ENCODE data around the gene TMEM151B.

TMEM151B gene

DNA sequence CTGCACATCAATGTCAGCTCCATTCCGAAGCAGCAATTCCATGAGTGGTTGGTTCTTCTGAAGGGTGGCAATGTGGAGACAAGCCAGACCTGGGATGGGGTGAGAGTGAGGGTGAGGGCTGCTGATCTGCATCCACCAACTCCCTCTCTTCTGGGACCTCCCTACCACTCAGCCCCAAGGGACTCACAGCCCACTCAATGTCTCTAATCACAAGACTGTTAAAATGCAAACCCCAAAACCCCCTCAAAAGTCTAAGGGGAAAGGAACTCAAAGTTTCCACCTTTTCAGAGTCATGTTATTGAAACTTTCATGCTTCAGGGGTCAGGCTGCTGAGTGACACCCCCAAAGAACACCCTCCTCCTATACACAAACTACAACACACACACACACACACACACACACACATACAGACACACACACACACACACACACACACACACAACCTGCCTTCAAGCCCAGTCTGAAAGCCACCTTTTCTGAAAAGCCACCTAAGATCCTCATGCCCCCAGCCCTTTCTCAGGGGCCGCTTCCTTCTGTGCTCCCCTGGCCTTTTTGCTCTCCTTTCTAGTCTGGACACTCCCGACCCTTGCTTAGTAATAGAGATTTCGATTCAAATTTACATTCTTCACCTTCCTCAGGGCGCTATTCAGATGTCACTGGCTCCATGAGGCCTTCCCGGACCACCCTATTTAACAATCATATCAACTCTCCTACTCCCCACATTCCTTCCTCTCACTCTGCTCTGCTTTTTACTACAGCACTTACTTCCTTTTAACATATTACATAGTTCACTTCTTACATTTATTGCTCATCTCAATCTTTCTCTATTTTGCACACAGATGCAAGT, 9.6 kb upstream of the TMEM151B start:
- TF ChIP-seq POLR2A (IDR thresholded peaks at IDR 0.05; ENCODE audit: low read length) = no peak
- no peak for TF ChIP-seq GATA1 (IDR thresholded peaks at IDR 0.05; ENCODE audit: low read depth, low read length)
- no peak for DNase-seq

DNA sequence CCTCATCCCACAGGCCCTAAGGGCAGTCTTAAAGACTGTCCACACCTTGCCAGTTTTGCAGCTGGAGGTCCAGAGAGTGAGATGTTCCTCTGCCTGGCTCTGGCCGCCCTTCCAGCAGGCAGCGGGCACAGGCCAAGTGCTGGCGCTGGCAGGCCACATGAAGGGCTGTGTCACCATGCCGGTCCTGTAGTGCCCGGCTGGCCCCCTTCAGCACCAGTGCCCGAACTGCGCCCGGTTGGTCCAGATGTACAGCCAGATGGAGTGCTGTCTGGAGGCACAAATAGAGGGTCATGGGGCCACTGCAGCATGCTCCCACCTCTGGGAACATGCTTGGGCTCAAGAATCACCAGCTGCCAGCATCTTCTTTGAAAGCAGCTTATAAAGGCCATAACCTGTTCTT, 8.7 kb upstream of the TMEM151B start:
- DNase-seq = no peak
- no peak for TF ChIP-seq POLR2A (IDR thresholded peaks at IDR 0.05; ENCODE audit: low read length)
- TF ChIP-seq GATA1 (IDR thresholded peaks at IDR 0.05; ENCODE audit: low read depth, low read length) = no peak

DNA sequence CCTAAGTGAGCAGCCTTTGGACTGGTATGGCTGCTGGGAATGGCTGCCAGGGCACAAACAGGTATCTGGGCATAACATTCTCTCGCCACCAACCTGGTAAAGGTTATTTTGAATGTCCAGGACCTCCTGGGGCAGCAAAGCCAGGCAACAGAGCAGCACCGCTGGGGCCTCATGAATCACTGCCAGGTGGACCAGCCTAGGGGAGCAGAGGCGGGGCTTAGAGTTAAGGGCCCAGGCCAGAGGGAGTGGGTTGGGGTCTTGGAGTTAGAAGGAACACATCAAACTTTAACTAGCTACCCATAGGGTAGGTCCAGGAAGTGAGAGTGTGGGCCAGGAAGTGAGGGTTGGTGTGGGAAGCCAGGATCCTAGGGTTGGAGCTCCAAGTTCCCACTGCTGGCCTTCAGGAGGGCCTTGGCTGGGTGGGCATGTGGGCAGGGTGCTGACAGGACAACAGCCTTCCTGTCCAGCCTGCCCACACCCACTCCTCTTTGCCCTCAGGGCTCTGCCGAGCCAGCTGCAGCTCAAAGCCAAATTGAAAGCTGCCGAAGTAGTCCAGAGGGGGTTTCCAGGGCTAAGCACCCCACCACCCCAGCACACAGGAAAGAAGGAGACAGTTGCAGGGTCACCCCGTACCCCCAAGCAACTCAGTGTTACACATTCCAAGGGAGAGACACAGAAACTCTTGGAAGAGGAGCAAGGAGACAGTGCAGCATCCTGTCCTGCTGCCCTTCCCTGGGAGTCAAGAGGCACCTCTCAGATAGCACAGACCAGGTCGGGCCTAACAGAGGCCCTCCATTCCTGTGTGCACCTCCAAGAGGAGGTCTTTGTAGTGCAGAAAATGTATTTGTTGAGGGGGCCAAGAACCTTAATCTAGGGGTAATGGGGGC, 7.5 kb upstream of the TMEM151B start:
- DNase-seq = no peak
- TF ChIP-seq POLR2A (IDR thresholded peaks at IDR 0.05; ENCODE audit: low read length) (no peak), GATA1 (IDR thresholded peaks at IDR 0.05; ENCODE audit: low read depth, low read length) (no peak)

DNA sequence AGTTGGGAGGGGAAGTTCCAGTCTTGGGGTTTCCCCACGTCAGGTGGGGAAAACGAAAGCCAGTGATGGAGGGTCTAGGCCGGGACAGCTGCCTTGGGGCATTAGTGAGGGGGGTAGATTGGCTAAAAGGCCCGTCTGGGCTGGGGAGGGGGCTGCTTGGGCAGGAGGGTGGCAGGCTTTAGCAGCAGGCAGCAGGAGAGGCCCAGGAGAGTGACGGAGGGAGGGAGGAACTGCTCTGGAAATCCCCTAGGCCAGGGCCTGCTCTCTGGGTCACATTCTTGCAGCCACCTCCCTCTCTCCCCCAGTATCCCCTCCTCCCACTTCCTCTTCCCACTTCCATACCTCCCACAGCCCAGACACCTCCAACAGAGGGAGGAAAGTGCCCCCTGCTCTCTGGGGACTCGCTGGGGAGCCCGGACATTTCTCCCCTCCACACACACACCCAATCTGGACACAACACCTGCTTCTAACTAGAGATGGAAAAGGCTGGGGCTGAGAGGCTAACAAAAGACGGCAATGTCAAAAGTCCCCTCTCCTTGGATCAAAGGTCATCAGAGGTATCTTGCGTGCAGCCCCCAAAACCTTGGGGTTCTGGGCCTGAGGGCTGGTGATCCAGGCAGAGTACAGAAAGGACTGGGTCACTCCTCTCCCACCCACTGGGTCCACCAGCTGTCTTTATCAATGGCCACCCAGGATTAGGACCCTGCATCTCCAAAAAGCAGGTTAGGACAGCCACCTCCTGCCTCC, 6.7 kb upstream of the TMEM151B start:
- DNase-seq = no peak

DNA sequence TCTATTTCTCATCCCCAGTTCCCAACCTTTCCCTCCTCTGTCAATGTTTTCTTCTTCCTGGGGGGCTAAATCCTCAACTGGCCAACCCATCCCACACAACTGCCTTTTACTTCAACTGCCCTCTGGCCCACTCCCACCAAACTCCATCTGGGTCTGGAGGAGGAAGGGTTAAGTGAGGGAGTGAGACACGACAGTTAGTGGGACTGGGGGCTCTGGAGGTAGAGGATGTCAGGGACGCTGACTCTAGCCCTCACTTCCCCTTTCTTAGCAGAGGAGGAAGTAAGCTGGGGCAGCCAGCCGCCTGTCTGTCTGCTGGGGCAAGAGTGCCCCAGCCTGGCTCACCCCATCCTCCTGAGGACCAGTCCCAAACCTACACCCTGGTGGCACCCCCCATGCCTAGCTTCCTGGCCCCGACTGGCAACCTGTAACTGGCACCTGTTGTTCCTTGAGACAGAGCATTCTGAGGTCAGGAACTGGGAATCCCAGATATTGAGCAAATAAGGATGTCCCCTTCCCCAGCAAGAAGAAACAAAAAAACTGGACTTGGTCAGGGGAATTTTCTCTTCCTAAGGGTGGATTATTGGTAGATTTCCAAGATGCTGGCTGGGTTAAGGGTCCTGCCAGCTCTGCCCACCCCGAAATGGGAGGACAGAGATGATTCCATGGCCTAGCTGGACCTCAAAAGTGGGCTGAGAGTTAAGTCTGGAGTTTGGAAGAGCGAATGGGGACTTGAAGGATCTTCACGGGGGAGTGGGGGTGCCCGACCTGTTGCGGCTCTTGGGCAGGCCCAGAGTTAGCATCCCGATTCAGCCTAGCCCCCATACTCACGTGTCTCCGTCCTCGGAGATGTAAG, 5.9 kb upstream of the TMEM151B start:
- TF ChIP-seq POLR2A (IDR thresholded peaks at IDR 0.05; ENCODE audit: low read length) (no peak), GATA1 (IDR thresholded peaks at IDR 0.05; ENCODE audit: low read depth, low read length) (no peak)
- no peak for DNase-seq

More for the DNA sequence above, 6.7 kb upstream of the TMEM151B start:
- TF ChIP-seq GATA1 (IDR thresholded peaks at IDR 0.05; ENCODE audit: low read depth, low read length) (no peak), POLR2A (IDR thresholded peaks at IDR 0.05; ENCODE audit: low read length) (no peak)

DNA sequence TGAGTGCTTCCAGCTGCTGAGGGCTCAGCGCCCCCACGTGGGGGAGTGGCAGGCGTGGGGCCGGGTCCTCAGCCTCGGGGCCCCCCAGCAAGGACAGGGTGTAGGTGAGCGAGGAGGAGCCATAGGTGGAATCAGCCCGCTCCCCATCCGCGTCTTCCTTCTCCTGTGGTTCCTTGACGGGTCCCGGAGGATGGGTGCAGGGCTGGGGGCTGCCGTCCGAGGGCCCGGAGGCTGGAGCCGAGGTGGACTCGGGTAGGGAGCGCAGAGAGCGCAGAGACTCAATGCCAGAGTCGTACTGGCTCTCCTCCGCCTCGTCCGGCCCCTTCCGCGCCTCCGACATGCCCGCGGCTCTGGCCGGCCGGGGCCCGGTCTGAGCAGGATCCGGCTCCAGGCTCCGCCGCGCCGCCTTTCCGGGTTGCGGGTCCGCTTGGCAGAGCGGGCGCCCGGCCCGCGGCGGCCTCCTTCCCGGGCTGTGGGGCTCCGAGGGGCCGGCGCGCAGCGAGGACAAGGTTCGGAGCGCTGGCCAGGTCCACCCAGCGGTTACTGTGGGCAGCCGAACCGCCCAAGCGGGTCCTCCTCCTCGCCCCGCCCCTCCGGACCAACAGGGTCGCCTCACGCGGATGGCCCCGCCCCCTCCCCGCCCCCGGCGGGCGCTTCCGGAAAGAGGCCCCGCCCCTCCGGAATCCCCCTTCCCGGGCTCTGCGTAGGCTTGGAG, 5.1 kb upstream of the TMEM151B start, which contains the start of gene NFKBIE:
Gene NFKBIE, minus strand, starts transcription at position 545 of the 715 bp plus-strand sequence. Its CDS starts 205 bp downstream, at position 340.
- DNase-seq = peak; percentile 84 to 90
- TF ChIP-seq GATA1 (IDR thresholded peaks at IDR 0.05; ENCODE audit: low read depth, low read length) = no peak
- TF ChIP-seq POLR2A (IDR thresholded peaks at IDR 0.05; ENCODE audit: low read length) = peak; percentile 37

DNA sequence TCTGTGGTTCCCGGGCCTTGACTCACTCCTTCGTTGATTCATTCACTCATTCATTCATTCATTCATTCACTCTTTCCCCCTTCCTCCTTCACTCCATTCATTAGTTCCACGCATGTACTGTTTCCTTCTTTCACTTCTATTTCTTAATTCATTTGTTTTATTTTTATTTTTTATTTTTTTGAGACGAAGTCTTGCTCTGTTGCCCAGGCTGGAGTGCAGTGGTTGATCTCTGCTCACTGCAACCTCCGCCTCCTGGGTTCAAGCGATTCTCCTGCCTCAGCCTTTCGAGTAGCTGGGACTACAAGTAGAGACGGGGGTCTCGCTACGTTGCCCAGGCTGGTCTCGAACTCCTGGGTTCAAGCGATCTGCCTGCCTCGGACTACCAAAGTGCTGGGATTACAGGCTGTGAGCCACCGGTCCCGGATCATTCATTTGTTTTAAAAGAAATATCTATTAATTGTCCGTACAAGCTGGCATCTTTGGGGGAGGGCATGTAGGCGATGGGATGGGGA, 4.5 kb upstream of the TMEM151B start:
- DNase-seq = no peak

DNA sequence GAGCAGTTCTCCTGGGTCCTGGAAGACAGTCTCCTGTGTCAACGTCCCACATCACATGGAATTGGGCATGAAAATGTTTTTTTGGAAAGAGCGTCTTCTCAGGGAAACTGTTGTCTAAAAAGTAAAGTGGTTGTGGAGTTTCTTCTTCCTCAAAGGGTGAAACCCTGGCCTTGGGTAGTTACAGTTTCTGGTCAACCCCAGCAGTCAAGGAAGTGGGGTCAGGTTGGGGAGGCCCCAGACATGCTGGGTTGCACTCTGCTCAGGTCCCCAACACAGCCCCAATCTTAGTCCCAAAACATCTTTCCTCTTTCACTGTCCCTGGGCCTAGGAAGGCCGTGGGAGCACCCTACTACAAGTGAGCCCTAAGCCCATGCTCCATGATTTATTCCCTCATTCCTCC, 3.9 kb upstream of the TMEM151B start:
- no peak for DNase-seq
- TF ChIP-seq GATA1 (IDR thresholded peaks at IDR 0.05; ENCODE audit: low read depth, low read length) = no peak
- no peak for TF ChIP-seq POLR2A (IDR thresholded peaks at IDR 0.05; ENCODE audit: low read length)

More for the DNA sequence above, 4.5 kb upstream of the TMEM151B start:
- no peak for TF ChIP-seq POLR2A (IDR thresholded peaks at IDR 0.05; ENCODE audit: low read length)
- TF ChIP-seq GATA1 (IDR thresholded peaks at IDR 0.05; ENCODE audit: low read depth, low read length) = no peak

DNA sequence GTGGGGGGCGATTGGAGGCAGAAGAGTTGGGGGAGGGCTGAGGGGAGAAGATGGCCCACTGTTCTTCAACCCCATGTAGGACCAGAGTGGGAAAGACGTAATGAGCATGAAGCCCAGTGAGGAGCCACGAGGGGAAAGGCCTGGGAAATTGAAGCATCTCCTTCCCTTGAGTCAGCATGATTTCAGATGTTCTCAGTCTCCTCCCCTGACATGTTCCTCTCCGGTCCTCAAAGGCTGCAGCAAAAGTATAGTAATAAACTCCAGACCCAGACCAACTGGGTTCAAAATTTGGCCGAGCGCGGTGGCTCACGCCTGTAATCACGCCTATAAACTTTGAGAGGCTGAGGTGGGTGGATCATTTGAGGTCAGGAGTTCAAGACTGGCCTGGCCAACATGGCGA, 3.0 kb upstream of the TMEM151B start:
- TF ChIP-seq POLR2A (IDR thresholded peaks at IDR 0.05; ENCODE audit: low read length) = no peak
- TF ChIP-seq GATA1 (IDR thresholded peaks at IDR 0.05; ENCODE audit: low read depth, low read length) = no peak
- DNase-seq = no peak

DNA sequence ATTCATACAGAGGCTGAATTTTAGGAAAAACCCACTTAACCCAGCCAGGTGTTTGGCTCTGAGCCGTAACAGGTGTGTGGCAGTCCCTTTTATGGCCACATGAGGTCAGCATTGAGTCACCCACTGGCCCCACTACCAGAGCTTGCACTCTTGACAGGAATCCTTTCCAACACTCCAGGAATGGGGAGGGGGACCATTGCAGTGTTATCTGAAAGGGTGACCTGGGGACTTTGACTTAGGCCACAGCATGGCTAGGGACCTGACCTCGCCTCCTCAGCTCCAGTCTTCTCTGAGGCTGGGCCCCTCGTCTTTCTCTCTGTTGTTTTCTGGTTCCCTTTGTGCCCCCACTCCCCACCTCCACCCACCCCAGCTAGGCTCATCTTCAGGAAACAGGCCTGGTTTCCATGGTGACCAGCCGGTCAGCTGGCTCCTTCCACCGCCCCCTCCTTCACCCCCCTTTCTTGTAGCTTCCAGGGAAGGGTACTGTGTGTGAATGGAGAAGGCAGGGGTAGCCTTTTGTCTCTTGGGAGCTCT, 2.1 kb upstream of the TMEM151B start:
- TF ChIP-seq POLR2A (IDR thresholded peaks at IDR 0.05; ENCODE audit: low read length) = no peak
- no peak for TF ChIP-seq GATA1 (IDR thresholded peaks at IDR 0.05; ENCODE audit: low read depth, low read length)
- peak; percentile 51 to 78 for DNase-seq

DNA sequence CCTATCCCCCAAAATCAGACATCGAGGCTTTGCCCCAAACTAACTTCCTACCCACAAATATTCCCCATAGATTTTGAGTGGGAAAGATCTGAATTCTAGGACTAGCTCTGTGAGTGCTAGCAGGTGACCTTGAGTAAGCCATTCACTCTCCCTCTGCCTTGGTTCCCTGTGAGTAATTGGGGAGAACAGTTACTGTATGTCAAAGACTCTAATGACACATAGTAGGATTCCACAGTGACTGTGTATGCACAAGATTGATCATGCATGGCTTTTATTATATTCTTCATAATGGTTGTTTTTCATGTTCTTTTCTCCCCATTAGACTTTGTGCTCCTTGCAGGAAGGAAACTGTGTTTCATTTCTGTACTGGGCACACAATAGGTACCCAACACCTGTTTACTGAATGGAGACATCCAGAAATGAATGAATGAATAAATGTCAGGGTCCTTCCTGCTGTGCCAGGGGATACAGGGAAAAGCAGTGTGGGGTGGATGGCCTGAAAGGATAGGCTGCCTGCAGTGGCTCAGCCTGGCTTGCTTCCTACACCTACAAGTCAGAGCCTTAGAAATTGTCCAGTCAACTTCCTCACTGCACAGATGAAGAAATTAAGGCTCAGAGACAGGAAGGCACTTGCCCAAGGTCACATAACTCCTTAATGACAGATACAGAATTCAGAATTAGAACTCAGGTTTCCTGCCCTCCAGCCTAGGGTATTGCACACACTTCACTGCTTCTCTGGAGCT, 901 bp upstream of the TMEM151B start:
- TF ChIP-seq GATA1 (IDR thresholded peaks at IDR 0.05; ENCODE audit: low read depth, low read length) = no peak
- no peak for TF ChIP-seq POLR2A (IDR thresholded peaks at IDR 0.05; ENCODE audit: low read length)
- DNase-seq = peak in 1 of 2 experiments; percentile 21

Measured in erythroblast (primary cell).